Jurkat, Clone E6-1 (cell line): ENCODE data around the gene LRRC53.

Experiments used
- DNase-seq: peaks from one replicate; pipeline ENCODE4 v3.0.0-alpha.2; 2011; ENCODE audit warnings: low read depth, low spot score
- H3K4me3 ChIP-seq: 2 replicates; pipeline ENCODE4 v1.5.1; 2011; ENCODE audit warnings: mild to moderate bottlenecking, low read length, control low read depth, moderate library complexity

The LRRC53 gene

DNA sequence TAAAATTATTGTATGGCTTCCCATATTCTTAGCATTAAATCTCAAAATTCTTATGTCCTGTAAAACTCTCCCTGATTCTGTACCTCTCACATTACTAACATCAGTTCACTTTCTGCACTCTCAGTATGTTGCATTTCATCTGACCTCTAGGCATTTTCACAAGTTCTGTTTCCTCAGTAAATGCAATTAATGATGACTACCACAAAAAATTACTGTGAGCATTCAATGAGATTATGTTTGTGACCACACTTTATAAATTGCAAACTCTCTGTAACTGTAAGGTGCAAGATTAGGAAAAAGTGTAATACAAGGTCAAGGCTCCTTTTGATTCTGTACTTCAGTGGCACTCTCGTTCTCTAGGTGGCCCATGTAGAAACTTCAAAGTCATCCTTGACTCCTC, 60.4 kb downstream of the LRRC53 start:
- H3K4me3 ChIP-seq, result no peak overlapping the region
- DNase-seq, result no peak

DNA sequence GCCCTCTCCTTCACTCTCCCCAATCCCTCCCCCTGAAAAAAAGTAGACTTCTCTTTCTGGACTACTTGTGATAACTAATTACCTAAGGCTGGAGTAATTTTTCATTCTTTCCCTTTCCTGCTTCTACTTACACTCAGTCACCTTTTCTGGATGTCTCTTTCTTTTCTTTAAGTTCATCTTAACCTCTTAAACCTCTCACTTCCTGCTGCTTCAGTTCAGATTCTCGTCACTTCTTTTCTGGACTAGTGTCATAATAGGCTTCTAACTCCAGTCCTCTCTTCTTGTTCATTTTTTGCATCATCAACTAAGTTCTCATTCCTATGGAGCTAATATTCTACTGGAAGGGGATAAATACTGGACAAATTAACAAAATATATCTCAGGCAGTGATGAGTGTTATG, 75.4 kb downstream of the LRRC53 start:
- no peak for DNase-seq
- H3K4me3 ChIP-seq, result no peak overlapping the region

DNA sequence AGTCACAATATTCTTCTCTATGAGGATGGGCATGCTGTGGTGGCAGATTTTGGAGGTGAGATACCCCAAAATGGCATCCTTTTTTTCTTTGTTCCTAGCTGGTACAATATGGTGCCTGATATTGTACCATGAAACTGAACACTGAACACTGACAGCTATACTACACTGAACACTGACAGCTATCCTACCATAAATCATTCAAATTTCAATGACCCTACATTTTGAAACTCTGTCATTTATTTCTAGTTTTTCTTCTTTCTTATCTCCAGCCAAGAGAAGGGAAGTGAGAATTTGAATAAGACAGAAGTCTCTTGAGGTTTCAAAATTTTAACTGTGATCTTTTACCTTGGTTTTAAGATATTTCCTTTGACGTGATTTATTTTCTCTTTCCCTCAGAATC, 76.3 kb downstream of the LRRC53 start:
- H3K4me3 ChIP-seq, result no peak overlapping the region
- DNase-seq, result no peak

DNA sequence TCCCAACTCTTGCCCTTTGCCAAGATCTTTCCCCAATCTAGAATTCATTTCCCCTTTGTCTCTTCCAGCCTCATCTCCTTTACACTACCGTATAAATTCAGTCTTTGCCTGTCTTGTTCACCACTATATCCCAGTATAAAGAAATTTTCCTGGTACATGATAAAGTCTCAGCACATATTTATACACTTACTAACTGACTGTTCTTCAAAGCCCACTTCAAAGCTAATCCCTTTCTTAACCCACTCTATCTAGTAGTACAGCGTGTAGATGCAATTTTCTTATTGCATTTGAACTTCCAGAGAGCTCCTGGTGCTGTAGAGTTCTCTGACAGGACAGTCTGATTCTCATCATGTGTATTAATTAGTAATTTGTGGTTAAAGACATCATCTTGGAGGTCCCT, 78.1 kb downstream of the LRRC53 start:
- DNase-seq, result no peak
- H3K4me3 ChIP-seq, result no peak overlapping the region

DNA sequence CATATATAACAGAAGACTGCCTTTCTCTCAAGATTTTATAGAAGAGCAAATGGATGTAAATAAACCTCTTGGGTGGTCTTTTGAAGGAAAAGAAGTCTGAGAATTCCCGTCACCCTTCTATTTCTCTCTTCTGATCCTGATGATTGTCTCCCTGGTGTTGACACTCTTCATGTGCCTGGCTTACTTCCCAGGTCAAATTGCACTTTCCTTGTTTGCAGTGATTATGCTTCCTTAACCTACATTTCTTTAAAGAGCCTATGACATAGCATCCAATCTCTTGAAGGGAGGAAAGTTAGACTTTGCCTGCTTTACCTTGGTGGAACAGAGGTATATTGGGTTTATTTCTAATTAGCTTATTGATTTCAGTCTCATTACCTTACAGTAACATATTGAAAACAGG, 80.1 kb downstream of the LRRC53 start:
- no peak for DNase-seq
- no peak overlapping the region for H3K4me3 ChIP-seq

DNA sequence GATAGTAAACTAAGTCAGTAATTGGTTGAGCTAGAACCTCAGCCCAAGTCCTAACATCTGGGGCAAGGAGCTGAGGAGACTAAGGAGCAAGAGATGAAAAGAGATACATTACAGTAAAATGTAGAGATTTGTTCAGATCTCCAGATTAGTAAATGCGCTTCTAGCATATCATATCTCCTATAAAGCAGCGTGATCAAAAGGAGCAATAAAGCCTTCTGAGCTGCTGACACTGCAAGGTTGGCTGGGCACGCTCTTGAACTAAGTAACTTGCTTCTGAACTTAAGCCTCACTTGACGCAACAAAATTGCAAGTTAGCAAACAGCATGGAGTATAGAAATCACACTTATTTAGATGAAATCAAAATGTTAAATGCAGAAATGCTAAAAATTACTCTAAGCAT, 80.9 kb downstream of the LRRC53 start:
- no peak for DNase-seq
- H3K4me3 ChIP-seq, result no peak overlapping the region

DNA sequence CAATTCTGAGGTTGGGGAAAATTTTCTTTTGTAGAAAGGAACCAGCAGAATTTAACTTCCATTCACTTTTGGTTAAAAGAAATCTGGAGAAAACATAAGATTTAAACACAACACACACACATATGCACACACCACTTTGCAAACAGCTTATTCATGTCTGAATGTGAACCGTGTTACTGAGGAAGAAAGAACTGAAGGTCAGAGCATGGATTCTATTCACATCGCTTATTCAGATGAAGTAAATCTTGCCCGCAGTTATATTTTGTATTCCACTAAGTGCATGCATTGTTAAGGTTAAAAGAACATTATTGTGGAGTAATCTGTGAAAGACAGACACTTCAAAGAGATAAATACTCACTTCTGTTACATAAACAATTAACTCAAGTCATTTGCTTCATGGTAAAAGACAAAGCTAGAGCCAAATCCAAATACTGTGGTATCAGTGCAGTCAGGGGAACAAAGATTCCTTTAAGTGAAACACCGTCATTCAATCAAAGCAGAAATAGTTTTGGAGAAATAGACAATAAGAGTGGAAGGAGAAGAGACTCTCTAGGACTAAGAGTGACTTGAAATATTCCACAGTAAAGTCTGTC, 82.0 kb downstream of the LRRC53 start:
- H3K4me3 ChIP-seq, result no peak overlapping the region
- no peak for DNase-seq

DNA sequence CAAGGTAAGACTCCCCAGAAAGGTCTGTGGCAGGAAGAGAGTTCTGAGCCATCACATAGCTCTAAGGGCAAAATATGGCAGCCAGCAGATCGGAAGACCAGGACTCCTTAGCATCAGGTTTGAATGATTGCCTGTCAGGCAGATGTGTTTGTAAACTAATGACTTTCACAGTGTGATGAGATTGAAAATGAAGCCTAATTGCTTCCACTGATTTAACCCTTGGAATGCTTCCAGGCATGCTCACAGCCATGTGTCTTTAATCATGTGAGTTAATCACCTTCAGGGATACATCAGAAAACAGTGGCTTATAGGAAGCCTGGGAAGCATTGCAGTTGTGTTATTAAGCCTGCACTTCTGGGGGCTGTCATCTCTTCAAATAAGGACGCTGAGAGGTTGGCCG, 82.8 kb downstream of the LRRC53 start:
- DNase-seq, result no peak
- no peak overlapping the region for H3K4me3 ChIP-seq

DNA sequence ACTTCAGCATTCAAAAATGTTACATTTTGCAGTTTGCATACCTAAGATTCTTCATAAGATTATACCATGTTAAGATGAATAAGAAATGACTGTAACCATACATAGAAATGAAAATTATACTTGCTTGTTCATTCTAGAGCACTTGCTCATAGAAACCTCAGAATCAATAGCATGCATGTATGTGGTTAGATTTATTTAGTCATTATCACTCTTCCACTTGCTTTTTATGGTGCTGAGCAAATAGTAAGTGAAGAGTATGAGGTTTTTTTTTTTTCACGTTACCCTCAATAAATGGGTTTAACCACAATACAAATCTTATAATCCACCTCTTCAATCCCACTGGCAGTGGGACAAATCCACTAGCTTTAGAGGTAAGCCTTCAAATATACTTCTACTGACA, 84.7 kb downstream of the LRRC53 start:
- no peak for DNase-seq
- no peak overlapping the region for H3K4me3 ChIP-seq

DNA sequence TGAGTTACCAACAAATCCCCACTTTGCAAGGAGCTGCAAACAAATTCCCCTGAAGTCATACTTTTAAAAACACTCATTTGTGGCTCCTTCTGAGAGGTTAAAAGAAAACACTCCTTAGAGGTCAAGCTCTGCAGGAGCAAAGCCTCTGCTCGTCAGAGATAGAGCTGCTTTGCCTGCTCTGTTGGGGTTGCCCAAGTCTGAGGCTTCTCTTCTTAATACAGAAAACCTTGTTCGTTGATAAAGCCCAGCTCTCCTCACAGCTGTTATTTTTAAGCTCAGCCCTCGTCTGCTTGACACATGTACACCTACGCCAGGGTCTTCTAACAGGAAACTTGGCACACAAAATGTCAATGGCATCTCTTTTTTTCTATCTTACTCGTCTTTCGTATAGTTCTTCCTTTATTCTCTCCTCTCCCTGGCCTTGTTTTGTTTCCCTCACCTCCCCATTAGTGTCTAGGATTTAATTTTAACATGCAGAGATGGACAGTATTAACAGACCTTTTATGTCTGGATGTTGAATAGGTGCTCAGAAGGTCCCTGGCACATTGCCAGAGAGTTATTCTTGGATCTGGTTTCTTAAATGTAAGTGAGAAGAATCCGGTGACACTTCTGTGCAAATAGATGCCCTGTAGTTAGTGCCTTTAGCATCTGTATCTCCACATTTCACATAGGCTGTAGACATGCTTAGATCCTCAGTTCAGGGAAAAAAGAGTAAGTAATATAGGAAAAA, 86.0 kb downstream of the LRRC53 start:
- no peak overlapping the region for H3K4me3 ChIP-seq
- no peak for DNase-seq

DNA sequence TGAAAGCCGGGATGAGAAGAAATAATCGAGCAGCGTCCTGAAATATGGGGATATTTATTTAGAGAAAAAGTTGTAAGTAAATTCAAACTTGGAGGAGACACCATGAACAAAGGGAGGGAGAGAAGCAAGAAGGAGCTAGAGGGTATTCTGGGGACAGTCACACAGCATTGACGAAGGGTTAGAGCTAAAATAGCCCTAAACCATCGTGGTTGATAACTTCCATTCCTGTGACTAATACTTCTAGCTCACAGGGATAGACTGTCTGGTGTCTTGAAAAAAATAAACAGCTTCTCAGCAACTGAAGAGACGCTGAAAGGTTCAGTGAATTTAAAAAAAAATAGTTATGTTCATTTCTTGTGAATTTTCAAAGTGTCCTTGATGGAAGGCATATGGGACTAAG, 86.7 kb downstream of the LRRC53 start:
- DNase-seq, result no peak
- no peak overlapping the region for H3K4me3 ChIP-seq

DNA sequence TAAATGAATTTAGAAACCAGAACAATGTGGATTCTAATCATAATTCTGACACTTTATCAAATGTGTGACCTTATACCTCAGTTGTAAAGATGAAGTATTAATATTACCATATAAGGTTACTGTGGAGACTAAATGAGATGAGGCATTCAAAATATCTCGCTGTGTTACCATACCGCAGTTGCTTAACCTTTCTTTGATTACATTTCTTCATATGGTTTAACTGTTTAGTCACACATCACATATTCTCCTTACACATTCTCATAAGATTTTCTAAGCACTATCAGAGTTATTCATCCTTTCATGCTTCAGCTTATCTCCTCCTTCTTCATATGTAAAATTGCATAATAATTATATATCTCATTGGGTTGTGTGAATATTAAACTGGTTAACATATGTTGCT, 88.9 kb downstream of the LRRC53 start:
- no peak overlapping the region for H3K4me3 ChIP-seq
- no peak for DNase-seq

DNA sequence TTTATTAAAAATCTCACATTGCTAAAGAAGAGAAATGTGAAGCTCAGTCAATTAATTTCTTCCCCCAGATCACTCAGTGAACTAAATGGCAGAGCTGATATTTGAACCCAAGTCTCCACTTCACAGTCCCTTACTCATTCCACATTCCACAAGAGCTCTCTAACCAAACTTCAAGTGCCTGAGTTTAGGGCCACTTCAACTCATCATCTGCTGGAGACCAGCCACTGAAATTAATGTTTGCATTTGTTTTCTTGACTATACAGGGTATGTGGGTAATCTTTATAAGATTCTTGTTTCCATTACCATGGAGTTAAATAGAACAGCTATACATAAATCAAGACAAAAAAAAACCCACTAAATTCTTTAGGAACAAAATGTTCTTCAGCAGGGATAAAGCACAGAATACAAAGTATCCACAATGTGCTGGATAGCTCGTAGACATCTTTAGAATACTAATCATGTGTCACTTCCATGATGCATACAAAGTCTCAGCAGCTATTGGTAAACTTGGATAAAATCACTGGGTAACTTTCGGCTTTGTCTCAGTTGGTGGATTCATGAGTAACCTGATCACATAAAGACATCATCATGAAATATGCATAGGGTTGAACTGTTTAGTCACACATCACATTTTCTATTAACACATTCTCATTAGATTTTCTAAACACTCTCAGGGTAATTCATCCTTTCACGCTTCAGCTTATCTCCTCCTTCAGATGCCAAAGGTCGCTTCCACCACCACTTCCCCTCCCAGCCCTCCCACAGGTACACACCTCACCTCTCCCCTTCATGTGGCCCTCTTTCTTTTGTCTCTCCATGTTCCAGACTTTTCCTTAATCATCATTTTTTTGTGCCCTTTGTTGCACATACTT, 89.8 kb downstream of the LRRC53 start:
- H3K4me3 ChIP-seq, result no peak overlapping the region
- no peak for DNase-seq

DNA sequence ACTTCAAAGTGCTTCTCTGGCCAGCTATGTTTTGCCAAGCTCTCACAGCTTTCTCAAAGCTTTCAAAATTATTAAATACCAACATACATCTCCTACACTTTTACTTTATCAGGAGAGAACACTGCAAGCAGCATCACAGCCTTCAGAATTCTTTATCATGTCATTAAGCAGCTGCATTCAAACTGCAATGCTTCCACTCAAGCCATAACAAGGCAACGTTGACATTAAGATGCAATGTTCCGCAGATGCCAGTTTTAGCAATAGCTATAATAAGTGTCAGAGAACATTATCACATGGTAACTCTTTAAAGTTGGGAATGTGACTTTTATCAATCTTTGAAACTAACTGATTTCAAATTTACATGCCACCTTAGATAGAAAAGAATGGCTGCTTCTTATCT, 91.9 kb downstream of the LRRC53 start:
- no peak overlapping the region for H3K4me3 ChIP-seq
- no peak for DNase-seq
